GM18526 (cell line): ENCODE results near the gene CDCP2.

Experiments used
- POLR2A ChIP-seq: IDR thresholded peaks from 3 replicates; pipeline ENCODE4 v1.6.1; 2011; ENCODE audit not compliant: insufficient read length; ENCODE audit errors: extremely low read depth

The CDCP2 gene

GRCh38 chr1:54114001-54114400 lies 38.8 kb downstream of the CDCP2 start:
- no peak for TF ChIP-seq POLR2A

GRCh38 chr1:54112705-54113368 lies 40.0 kb downstream of the CDCP2 start:
- no peak for TF ChIP-seq POLR2A

- TF ChIP-seq POLR2A = no peak
These were observed 40.8 kb downstream of the CDCP2 start for GRCh38 chr1:54112027-54112426.

GRCh38 chr1:54111624-54112023 lies 41.2 kb downstream of the CDCP2 start:
- TF ChIP-seq POLR2A = no peak

GRCh38 chr1:54110996-54111395 lies 41.8 kb downstream of the CDCP2 start:
- TF ChIP-seq POLR2A = no peak

GRCh38 chr1:54109129-54110090 lies 43.4 kb downstream of the CDCP2 start:
- no peak for TF ChIP-seq POLR2A

- no peak for TF ChIP-seq POLR2A
These were observed 44.6 kb downstream of the CDCP2 start for GRCh38 chr1:54108156-54108555.

- no peak for TF ChIP-seq POLR2A
These were observed 45.7 kb downstream of the CDCP2 start for GRCh38 chr1:54107131-54107530.

GRCh38 chr1:54105736-54106269 lies 47.0 kb downstream of the CDCP2 start:
- no peak for TF ChIP-seq POLR2A

- TF ChIP-seq POLR2A = no peak
These were observed 47.7 kb downstream of the CDCP2 start for GRCh38 chr1:54105080-54105479.

GRCh38 chr1:54103414-54103813 lies 49.4 kb downstream of the CDCP2 start:
- no peak for TF ChIP-seq POLR2A

- TF ChIP-seq POLR2A = no peak
These were observed 52.3 kb downstream of the CDCP2 start for GRCh38 chr1:54100500-54100899.

- TF ChIP-seq POLR2A = no peak
These were observed 53.7 kb downstream of the CDCP2 start for GRCh38 chr1:54099061-54099610.

- TF ChIP-seq POLR2A = no peak
These were observed 55.9 kb downstream of the CDCP2 start for GRCh38 chr1:54096877-54097240.

GRCh38 chr1:54096227-54096876 lies 56.4 kb downstream of the CDCP2 start:
- no peak for TF ChIP-seq POLR2A
